ENCODE results near the gene WDR27.

The WDR27 gene

DNA sequence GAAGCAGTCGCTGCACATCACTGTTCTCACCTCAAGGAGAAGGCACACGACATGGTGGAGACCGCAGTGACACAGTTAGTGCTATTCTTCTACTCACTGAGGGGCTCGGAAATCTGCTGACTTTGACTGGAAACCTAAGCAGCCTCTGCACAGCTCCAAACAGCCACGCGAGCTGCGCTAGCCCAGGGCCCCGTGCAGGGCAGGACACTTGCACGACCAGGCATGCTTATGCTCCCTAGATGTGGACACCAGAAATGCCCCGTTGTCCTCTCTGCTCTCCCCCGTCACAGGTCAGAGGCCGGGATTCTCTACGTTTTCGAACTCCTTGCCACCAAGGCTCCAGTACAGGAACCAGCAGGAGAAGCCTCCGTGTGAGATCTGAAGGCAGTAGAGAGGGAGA is 201.1 kb downstream of the WDR27 start:
- POLR2A ChIA-PET (ENCODE audit: low non-redundant PET) = no interaction called here
- CTCF ChIA-PET = no interaction called here
- no peak for TF ChIP-seq CTCF (conservative IDR thresholded peaks at IDR 0.05; ENCODE audit: low read depth)
- no peak overlapping the region for H3K27ac ChIP-seq
- no peak for DNase-seq (ENCODE audit: low spot score)

GRCh38 chr6:169499848-169500247 is 202.0 kb downstream of the WDR27 start:
- TF ChIP-seq CTCF (conservative IDR thresholded peaks at IDR 0.05; ENCODE audit: low read depth) = no peak
- H3K27ac ChIP-seq = no peak overlapping the region
- ChIA-PET CTCF (no interaction called here), POLR2A (ENCODE audit: low non-redundant PET) (no interaction called here)
- DNase-seq (ENCODE audit: low spot score) = no peak

- ChIA-PET POLR2A (ENCODE audit: low non-redundant PET) (no interaction called here), CTCF (no interaction called here)
- H3K27ac ChIP-seq = no peak overlapping the region
- DNase-seq (ENCODE audit: low spot score) = no peak
- TF ChIP-seq CTCF (conservative IDR thresholded peaks at IDR 0.05; ENCODE audit: low read depth) = no peak
These were observed 202.8 kb downstream of the WDR27 start for GRCh38 chr6:169498916-169499513.

DNA sequence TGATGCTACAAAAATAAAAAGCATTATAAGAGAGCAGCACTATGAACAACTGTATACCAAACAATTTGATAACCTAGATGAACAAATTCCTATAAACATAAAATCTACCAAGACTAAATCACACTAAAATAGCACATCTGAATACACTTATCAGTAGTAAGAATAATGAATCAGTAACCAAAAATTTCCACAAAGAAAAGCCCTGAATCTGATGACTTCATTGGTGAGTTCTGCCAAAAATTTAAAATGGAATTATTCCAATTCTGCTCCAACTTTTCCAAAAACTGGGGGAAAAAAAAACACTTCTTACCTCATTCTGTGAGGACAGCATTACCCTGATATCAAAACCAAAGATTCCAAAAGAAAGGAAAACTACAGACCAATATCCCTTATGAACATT is 206.2 kb downstream of the WDR27 start:
- ChIA-PET POLR2A (ENCODE audit: low non-redundant PET) (no interaction called here), CTCF (interaction anchor here (1.2 kb wide), 1 partner anchor 294 kb away, joined by 3 read pairs; no protein-coding TSS in a partner anchor)
- no peak overlapping the region for H3K27ac ChIP-seq
- no peak for DNase-seq (ENCODE audit: low spot score)
- no peak for TF ChIP-seq CTCF (conservative IDR thresholded peaks at IDR 0.05; ENCODE audit: low read depth)

- ChIA-PET CTCF (no interaction called here), POLR2A (ENCODE audit: low non-redundant PET) (no interaction called here)
- H3K27ac ChIP-seq = no peak overlapping the region
- no peak for TF ChIP-seq CTCF (conservative IDR thresholded peaks at IDR 0.05; ENCODE audit: low read depth)
- DNase-seq (ENCODE audit: low spot score) = no peak
These were observed 207.8 kb downstream of the WDR27 start for GRCh38 chr6:169494038-169494437.

DNA sequence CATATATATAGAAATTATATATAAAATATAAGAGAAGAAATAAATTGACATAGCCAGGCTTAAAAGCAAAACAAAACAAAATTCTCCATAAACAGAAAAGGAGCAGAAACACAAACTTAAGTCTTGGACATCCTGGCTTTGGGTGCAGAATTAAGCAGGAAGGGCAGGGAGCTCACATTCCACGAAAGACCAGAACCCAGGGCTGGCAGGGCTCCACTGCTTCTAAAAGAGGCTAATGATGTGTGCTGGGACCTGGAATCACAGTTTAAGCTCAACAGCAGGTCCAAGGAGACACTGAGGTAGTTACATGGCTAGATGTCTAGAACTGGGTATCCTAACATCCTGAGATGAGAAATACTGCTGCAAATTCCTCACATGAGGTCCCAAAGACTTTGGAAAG is 210.3 kb downstream of the WDR27 start:
- CTCF ChIA-PET = no interaction called here
- POLR2A ChIA-PET (ENCODE audit: low non-redundant PET) = no interaction called here
- DNase-seq (ENCODE audit: low spot score) = no peak
- no peak overlapping the region for H3K27ac ChIP-seq
- TF ChIP-seq CTCF (conservative IDR thresholded peaks at IDR 0.05; ENCODE audit: low read depth) = no peak

GRCh38 chr6:169490830-169491229 is 211.0 kb downstream of the WDR27 start:
- TF ChIP-seq CTCF (conservative IDR thresholded peaks at IDR 0.05; ENCODE audit: low read depth) = no peak
- DNase-seq (ENCODE audit: low spot score) = no peak
- POLR2A ChIA-PET (ENCODE audit: low non-redundant PET) = no interaction called here
- no peak overlapping the region for H3K27ac ChIP-seq
- CTCF ChIA-PET = no interaction called here
